SK-N-SH treated with all-trans-retinoic acid at 6 μM for 48 hours (cell line): ENCODE measurements around the gene CTDSP1.

Source experiments
- ATAC-seq: fragments of 200-7000 bp; cut with Tn5 transposase; 3 replicates; pipeline ENCODE4 v1.9.1; 2020; ENCODE audit warnings: mild to moderate bottlenecking, moderate library complexity
- ARNTL ChIP-seq: fragments of 450-650 bp; formaldehyde crosslinking; IDR thresholded peaks from 2 replicates; pipeline ENCODE4 v1.5.0; 2020; ENCODE audit warnings: low read depth, mild to moderate bottlenecking, moderate library complexity, borderline replicate concordance
- BACH2 ChIP-seq: fragments of 250-450 bp; sonication (Bioruptor Pico); IDR thresholded peaks from 2 replicates; pipeline ENCODE4 v1.9.0; 2021; ENCODE audit warnings: mild to moderate bottlenecking, borderline replicate concordance
- CSDC2 ChIP-seq: fragments of 250-450 bp; sonication (Bioruptor Pico); IDR thresholded peaks from 2 replicates; pipeline ENCODE4 v1.5.0; 2020; ENCODE audit warnings: mild to moderate bottlenecking, moderate library complexity
- ESRRG ChIP-seq: fragments of 250-450 bp; sonication (Bioruptor Pico); IDR thresholded peaks from 2 replicates; pipeline ENCODE4 v1.6.1; 2021; ENCODE audit warnings: mild to moderate bottlenecking
- ISL1 ChIP-seq: fragments of 250-450 bp; sonication (Bioruptor Pico); IDR thresholded peaks from 2 replicates; pipeline ENCODE4 v2.1.2; 2022; ENCODE audit warnings: mild to moderate bottlenecking, moderate library complexity
- OSR1 ChIP-seq: fragments of 250-450 bp; sonication (Bioruptor Pico); IDR thresholded peaks from 2 replicates; pipeline ENCODE4 v1.8.0; 2022; ENCODE audit warnings: moderate library complexity, mild to moderate bottlenecking, inconsistent platforms
- PPARA ChIP-seq: fragments of 250-450 bp; sonication (Bioruptor Pico); IDR thresholded peaks from 2 replicates; pipeline ENCODE4 v1.5.0; 2020; ENCODE audit warnings: mild to moderate bottlenecking, borderline replicate concordance
- SNAI2 ChIP-seq: fragments of 250-450 bp; sonication (Bioruptor Pico); IDR thresholded peaks from 2 replicates; pipeline ENCODE4 v1.5.0; 2020; ENCODE audit warnings: mild to moderate bottlenecking, moderate library complexity
- TCF4 ChIP-seq: fragments of 250-450 bp; sonication (Bioruptor Pico); IDR thresholded peaks from 2 replicates; pipeline ENCODE4 v1.8.0; 2021; ENCODE audit warnings: mild to moderate bottlenecking, moderate library complexity, borderline replicate concordance
- TOX ChIP-seq: fragments of 250-450 bp; sonication (Bioruptor Pico); IDR thresholded peaks from 2 replicates; pipeline ENCODE4 v1.8.0; 2021; ENCODE audit warnings: mild to moderate bottlenecking, moderate library complexity, borderline replicate concordance
- ZC3H10 ChIP-seq: fragments of 250-450 bp; sonication (Bioruptor Pico); IDR thresholded peaks from 2 replicates; pipeline ENCODE4 v1.5.1; 2021; ENCODE audit warnings: mild to moderate bottlenecking, moderate library complexity
- ZFP3 ChIP-seq: fragments of 250-450 bp; sonication (Bioruptor Pico); IDR thresholded peaks from 2 replicates; pipeline ENCODE4 v1.5.0; 2020; ENCODE audit warnings: mild to moderate bottlenecking, moderate library complexity
- ZNF565 ChIP-seq: fragments of 450-650 bp; formaldehyde crosslinking; conservative IDR thresholded peaks from 2 replicates; pipeline ENCODE4 v1.5.0; 2020; ENCODE audit warnings: low read depth, mild to moderate bottlenecking, moderate library complexity
- ZNF70 ChIP-seq: fragments of 450-650 bp; formaldehyde crosslinking; IDR thresholded peaks from 2 replicates; pipeline ENCODE4 v1.5.0; 2020; ENCODE audit warnings: mild to moderate bottlenecking, moderate library complexity
- TF ChIP-seq, protein P1 (sequence below): fragments of 250-450 bp; sonication (Bioruptor Pico); IDR thresholded peaks from 2 replicates; pipeline ENCODE4 v1.5.1; 2020; ENCODE audit warnings: low read depth, mild to moderate bottlenecking, moderate library complexity
- TF ChIP-seq, protein P2 (sequence below): fragments of 250-450 bp; sonication (Bioruptor Pico); IDR thresholded peaks from 2 replicates; pipeline ENCODE4 v1.8.0; 2020; ENCODE audit warnings: mild to moderate bottlenecking, moderate library complexity, borderline replicate concordance
- TF ChIP-seq, protein P3 (sequence below): fragments of 250-450 bp; sonication (Bioruptor Pico); IDR thresholded peaks from 2 replicates; pipeline ENCODE4 v1.5.0; 2020; ENCODE audit warnings: mild to moderate bottlenecking, moderate library complexity
- TF ChIP-seq, protein P4 (sequence below): fragments of 250-450 bp; sonication (Bioruptor Pico); IDR thresholded peaks from 2 replicates; pipeline ENCODE4 v1.8.0; 2021; ENCODE audit warnings: low read depth, mild to moderate bottlenecking, moderate library complexity, borderline replicate concordance
- TF ChIP-seq, protein P5 (sequence below): fragments of 250-450 bp; sonication (Bioruptor Pico); IDR thresholded peaks from 2 replicates; pipeline ENCODE4 v1.5.1; 2021; ENCODE audit warnings: mild to moderate bottlenecking, moderate library complexity

Gene CTDSP1

DNA sequence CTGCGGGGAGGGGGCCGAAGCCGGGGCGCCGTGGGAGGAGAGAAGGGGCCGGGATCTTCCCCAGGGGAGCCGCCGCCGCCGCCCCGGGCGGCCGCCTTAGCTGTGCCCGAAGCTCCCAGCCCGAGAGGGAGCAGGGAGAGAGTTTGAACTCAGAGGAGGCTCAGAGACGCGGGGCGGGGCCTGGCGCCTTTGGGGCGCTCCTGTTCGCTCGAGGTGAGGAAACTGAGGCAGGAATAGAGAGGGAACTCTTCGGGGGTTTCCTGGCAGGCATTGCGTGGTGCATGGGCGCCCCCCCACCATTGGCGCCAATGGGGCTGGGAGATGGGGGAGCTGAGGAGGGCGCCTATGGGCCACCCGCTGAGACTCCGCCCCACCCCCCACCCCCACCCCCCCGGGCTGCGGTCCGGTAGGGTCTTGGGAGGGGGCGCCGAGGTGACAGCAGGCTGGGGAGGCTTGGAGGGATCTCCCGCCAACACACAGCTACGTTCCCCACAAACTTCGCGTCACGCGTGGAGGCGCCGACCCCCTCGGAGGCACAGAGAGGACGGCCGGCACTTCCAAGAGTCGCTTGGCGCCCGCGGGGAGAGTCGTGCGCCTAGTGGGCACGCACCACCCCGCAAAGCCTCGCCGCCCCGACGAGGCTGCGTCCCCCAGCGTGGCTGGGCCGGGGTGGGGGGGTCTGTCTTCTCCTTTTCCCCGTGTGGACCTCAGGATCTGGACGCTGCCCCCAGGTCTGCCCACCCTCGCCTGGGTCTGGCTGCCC lies 680 bp downstream of the CTDSP1 start:
- peak; percentile 20 for ATAC-seq
- TF ChIP-seq, protein P1, sequence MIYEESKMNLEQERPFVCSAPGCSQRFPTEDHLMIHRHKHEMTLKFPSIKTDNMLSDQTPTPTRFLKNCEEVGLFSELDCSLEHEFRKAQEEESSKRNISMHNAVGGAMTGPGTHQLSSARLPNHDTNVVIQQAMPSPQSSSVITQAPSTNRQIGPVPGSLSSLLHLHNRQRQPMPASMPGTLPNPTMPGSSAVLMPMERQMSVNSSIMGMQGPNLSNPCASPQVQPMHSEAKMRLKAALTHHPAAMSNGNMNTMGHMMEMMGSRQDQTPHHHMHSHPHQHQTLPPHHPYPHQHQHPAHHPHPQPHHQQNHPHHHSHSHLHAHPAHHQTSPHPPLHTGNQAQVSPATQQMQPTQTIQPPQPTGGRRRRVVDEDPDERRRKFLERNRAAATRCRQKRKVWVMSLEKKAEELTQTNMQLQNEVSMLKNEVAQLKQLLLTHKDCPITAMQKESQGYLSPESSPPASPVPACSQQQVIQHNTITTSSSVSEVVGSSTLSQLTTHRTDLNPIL, result no peak
- TF ChIP-seq, protein P2, sequence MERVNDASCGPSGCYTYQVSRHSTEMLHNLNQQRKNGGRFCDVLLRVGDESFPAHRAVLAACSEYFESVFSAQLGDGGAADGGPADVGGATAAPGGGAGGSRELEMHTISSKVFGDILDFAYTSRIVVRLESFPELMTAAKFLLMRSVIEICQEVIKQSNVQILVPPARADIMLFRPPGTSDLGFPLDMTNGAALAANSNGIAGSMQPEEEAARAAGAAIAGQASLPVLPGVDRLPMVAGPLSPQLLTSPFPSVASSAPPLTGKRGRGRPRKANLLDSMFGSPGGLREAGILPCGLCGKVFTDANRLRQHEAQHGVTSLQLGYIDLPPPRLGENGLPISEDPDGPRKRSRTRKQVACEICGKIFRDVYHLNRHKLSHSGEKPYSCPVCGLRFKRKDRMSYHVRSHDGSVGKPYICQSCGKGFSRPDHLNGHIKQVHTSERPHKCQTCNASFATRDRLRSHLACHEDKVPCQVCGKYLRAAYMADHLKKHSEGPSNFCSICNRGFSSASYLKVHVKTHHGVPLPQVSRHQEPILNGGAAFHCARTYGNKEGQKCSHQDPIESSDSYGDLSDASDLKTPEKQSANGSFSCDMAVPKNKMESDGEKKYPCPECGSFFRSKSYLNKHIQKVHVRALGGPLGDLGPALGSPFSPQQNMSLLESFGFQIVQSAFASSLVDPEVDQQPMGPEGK, result no peak
- TF ChIP-seq, all 23 proteins: peak for 0

DNA sequence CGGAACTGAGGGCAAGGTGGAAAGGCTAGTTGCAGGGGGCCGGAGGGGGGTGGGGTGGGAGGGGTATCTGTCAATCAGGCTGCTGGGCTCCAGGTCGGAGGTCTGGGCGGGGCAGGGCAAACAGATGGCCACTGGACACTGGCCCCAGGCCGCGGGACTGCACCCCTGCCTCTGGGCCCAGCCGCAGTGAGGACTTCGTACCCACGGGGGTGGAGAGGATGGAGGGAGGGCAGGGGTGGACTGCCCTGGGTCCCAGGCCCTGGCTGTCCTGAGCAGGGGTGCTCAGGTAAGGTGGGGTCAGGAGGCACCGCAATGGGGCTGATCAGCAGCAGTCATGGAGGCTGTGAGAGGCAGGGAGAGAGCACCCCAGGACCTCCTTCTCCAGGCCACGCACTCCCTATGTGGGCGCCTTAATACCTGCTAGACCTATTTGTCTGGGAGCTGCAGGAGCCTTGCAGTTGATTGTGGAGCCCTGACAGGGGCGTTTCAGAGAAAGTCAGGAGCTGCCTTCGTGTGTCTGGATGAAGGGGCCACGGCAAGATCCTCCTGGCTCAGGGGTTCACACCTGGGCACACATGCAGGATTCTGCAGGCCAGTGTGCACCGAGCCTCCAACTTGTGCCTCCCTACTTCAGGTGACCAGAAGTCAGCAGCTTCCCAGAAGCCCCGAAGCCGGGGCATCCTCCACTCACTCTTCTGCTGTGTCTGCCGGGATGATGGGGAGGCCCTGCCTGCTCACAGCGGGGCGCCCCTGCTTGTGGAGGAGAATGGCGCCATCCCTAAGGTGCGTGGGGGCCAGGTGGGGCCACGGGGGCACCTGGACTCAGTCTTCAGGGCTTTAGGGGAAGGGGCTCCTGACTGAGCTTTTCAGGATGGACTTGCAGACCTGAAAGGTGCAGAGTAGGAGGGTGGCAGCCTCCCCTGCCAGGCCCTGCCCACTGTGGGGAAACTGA lies 1.5 kb downstream of the CTDSP1 start:
- TF ChIP-seq ZNF70 (no peak), TCF4 (no peak), OSR1 (no peak)
- TF ChIP-seq, all 23 proteins: peak for 0
- no peak for ATAC-seq

DNA sequence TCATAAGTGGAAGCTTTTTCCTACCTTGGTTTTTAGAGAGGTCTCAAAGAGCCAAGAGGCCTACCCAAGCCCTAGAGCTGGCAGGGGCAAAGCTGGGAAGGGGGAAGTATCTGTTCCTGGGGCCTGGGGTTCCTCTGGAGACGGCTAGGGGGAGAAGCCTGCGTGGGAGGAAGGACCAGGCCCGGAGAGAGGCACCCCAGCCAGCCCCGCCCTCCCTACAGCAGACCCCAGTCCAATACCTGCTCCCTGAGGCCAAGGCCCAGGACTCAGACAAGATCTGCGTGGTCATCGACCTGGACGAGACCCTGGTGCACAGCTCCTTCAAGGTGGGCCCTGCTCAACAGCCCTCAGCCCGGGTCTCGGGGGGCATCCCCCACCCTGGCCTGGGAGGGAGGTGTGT lies 2.2 kb downstream of the CTDSP1 start:
- no peak for TF ChIP-seq TCF4
- TF ChIP-seq, protein P3, sequence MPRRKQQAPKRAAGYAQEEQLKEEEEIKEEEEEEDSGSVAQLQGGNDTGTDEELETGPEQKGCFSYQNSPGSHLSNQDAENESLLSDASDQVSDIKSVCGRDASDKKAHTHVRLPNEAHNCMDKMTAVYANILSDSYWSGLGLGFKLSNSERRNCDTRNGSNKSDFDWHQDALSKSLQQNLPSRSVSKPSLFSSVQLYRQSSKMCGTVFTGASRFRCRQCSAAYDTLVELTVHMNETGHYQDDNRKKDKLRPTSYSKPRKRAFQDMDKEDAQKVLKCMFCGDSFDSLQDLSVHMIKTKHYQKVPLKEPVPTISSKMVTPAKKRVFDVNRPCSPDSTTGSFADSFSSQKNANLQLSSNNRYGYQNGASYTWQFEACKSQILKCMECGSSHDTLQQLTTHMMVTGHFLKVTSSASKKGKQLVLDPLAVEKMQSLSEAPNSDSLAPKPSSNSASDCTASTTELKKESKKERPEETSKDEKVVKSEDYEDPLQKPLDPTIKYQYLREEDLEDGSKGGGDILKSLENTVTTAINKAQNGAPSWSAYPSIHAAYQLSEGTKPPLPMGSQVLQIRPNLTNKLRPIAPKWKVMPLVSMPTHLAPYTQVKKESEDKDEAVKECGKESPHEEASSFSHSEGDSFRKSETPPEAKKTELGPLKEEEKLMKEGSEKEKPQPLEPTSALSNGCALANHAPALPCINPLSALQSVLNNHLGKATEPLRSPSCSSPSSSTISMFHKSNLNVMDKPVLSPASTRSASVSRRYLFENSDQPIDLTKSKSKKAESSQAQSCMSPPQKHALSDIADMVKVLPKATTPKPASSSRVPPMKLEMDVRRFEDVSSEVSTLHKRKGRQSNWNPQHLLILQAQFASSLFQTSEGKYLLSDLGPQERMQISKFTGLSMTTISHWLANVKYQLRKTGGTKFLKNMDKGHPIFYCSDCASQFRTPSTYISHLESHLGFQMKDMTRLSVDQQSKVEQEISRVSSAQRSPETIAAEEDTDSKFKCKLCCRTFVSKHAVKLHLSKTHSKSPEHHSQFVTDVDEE (CRISPR knock-in tag), result no peak
- TF ChIP-seq ESRRG (CRISPR knock-in tag), result no peak
- TF ChIP-seq ZNF565 (CRISPR knock-in tag), result no peak
- no peak for TF ChIP-seq SNAI2 (CRISPR knock-in tag)
- no peak for TF ChIP-seq ISL1 (CRISPR knock-in tag)
- no peak for TF ChIP-seq BACH2 (CRISPR knock-in tag)
- no peak for TF ChIP-seq CSDC2 (CRISPR knock-in tag)
- no peak for TF ChIP-seq ZC3H10
- TF ChIP-seq ZFP3, result no peak
- ATAC-seq, result no peak

DNA sequence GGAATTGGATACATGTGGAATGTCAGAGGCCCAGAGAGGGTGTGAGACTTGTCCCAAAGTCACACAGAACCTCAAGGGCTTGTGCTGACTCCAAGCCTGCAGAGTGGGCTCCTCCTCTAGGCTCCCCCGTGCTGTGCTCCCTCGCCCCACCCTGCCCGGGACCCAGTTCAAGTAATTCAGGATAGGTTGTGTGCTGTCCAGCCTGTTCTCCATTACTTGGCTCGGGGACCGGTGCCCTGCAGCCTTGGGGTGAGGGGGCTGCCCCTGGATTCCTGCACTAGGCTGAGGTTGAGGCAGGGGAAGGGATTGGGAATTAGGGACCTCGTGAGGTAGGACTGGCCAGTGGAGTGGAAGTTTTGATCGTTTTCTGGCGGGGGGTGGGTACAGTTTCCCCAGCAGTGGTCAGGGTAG lies 2.8 kb downstream of the CTDSP1 start:
- no peak for ATAC-seq
- TF ChIP-seq ZFP3 (no peak), ZC3H10 (no peak), ZNF565 (CRISPR knock-in tag) (no peak)

DNA sequence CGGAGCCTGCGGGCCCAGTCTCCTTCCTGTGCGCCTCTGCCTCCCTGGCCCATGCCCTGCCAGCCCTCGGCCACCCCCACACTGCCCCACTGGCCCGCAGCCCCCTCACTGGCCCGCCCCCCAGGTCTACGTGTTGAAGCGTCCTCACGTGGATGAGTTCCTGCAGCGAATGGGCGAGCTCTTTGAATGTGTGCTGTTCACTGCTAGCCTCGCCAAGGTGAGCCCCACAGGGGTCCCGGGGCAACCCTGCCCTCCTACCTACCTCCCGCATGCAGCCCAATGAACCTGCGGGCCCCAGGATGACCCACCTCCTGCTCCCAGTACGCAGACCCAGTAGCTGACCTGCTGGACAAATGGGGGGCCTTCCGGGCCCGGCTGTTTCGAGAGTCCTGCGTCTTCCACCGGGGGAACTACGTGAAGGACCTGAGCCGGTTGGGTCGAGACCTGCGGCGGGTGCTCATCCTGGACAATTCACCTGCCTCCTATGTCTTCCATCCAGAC lies 3.3 kb downstream of the CTDSP1 start:
- ATAC-seq, result no peak
- TF ChIP-seq OSR1 (no peak), TCF4 (no peak), ZC3H10 (no peak), BACH2 (CRISPR knock-in tag) (no peak), PPARA (no peak), ZFP3 (no peak), ARNTL (no peak), TOX (CRISPR knock-in tag) (no peak), ISL1 (CRISPR knock-in tag) (no peak)
- TF ChIP-seq, protein P1, result no peak
- TF ChIP-seq, protein P2, result no peak
- TF ChIP-seq, protein P4, sequence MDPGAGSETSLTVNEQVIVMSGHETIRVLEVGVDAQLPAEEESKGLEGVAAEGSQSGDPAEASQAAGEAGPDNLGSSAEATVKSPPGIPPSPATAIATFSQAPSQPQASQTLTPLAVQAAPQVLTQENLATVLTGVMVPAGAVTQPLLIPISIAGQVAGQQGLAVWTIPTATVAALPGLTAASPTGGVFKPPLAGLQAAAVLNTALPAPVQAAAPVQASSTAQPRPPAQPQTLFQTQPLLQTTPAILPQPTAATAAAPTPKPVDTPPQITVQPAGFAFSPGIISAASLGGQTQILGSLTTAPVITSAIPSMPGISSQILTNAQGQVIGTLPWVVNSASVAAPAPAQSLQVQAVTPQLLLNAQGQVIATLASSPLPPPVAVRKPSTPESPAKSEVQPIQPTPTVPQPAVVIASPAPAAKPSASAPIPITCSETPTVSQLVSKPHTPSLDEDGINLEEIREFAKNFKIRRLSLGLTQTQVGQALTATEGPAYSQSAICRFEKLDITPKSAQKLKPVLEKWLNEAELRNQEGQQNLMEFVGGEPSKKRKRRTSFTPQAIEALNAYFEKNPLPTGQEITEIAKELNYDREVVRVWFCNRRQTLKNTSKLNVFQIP (CRISPR knock-in tag), result no peak
- TF ChIP-seq, protein P5, sequence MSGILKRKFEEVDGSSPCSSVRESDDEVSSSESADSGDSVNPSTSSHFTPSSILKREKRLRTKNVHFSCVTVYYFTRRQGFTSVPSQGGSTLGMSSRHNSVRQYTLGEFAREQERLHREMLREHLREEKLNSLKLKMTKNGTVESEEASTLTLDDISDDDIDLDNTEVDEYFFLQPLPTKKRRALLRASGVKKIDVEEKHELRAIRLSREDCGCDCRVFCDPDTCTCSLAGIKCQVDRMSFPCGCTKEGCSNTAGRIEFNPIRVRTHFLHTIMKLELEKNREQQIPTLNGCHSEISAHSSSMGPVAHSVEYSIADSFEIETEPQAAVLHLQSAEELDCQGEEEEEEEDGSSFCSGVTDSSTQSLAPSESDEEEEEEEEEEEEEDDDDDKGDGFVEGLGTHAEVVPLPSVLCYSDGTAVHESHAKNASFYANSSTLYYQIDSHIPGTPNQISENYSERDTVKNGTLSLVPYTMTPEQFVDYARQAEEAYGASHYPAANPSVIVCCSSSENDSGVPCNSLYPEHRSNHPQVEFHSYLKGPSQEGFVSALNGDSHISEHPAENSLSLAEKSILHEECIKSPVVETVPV (CRISPR knock-in tag), result no peak
